Natural killer cell (primary cell): Measurements from ENCODE around the gene DLGAP4. TPM values are rescaled to one million over a fixed set of nuclear protein-coding genes. Genes with fewer than 3 reads are reported as not detected.

Experiments
- ATAC-seq, 3 donors: fragments of 150-1000 bp in 2 of 3; fragments of 200-7000 bp in 1 of 3; cut with Tn5 transposase; 1 replicate in 1 of 3; 2 replicates in 2 of 3; pipeline ENCODE4 v1.10.0; 2021; ENCODE audit warnings: mild to moderate bottlenecking in 2 of 3, moderate library complexity in 2 of 3
- DNase-seq, 2 donors: peaks; one replicate each; pipeline versions ENCODE4 v3.0.0 to v3.0.0-alpha.2; 2013 to 2021; ENCODE audit warnings: mixed read lengths in 1 of 2
- H3K27ac ChIP-seq: one replicate; pipeline ENCODE4 v1.5.1; 2013; ENCODE audit warnings: mild to moderate bottlenecking, low read length
- H3K27me3 ChIP-seq: one replicate; pipeline ENCODE4 v1.6.1; 2013; ENCODE audit warnings: low read length; ENCODE audit not compliant: control insufficient read depth, insufficient read depth
- H3K36me3 ChIP-seq: one replicate; pipeline ENCODE4 v1.6.1; 2013; ENCODE audit warnings: low read length; ENCODE audit not compliant: control insufficient read depth, insufficient read depth
- H3K4me1 ChIP-seq: one replicate; pipeline ENCODE4 v1.6.1; 2013; ENCODE audit warnings: low read length; ENCODE audit not compliant: control insufficient read depth, insufficient read depth
- H3K4me3 ChIP-seq: one replicate; pipeline ENCODE4 v1.5.1; 2013; ENCODE audit warnings: low read length
- H3K9me3 ChIP-seq: one replicate; pipeline ENCODE4 v1.6.1; 2013; ENCODE audit warnings: low read length; ENCODE audit not compliant: control insufficient read depth, insufficient read depth
- H3K27ac Mint-ChIP-seq, 2 donors: one replicate each; pipeline ENCODE4 v1.8.0; 2022; ENCODE audit warnings: mild to moderate bottlenecking in 2 of 2, mixed read lengths in 2 of 2, moderate library complexity in 1 of 2
- H3K27me3 Mint-ChIP-seq, 2 donors: one replicate each; pipeline ENCODE4 v1.8.0; 2022; ENCODE audit warnings: low read depth in 2 of 2, mixed read lengths in 2 of 2
- H3K36me3 Mint-ChIP-seq: one replicate; pipeline ENCODE4 v1.8.0; 2022; ENCODE audit warnings: mixed read lengths
- H3K4me1 Mint-ChIP-seq, 2 donors: one replicate each; pipeline ENCODE4 v1.8.0; 2022; ENCODE audit warnings: mixed read lengths in 2 of 2
- H3K4me3 Mint-ChIP-seq: one replicate; pipeline ENCODE4 v1.8.0; 2022; ENCODE audit warnings: mild to moderate bottlenecking, moderate library complexity, mixed read lengths
- H3K9me3 Mint-ChIP-seq, 2 donors: one replicate each; pipeline ENCODE4 v1.8.0; 2022; ENCODE audit warnings: mixed read lengths in 2 of 2
- CTCF ChIP-seq: fragments of 200-600 bp; IDR thresholded peaks from one replicate; pipeline ENCODE4 v1.8.0; 2022; ENCODE audit warnings: antibody characterized with exemption
- WGBS: methylation state at CpG from one replicate; pipeline ENCODE4 v1.1.7; 2013; ENCODE audit warnings: missing lambda C conversion rate; ENCODE audit not compliant: insufficient coverage; 5-methylcytosine and 5-hydroxymethylcytosine counted together
- intact Hi-C: fragments of 100-400 bp; cut with micrococcal nuclease; formaldehyde crosslinking; loops from one replicate; pipeline ENCODE4 v1.14.2; 2022
- total RNA-seq, 4 donors: library from RNA; stranded (reverse); fragments of 120-200 nt in 1 of 4; gene quantifications; one replicate each; pipeline versions ENCODE4 v1.2.3 to v1.2.4, GENCODE V29; 2013 to 2022

Gene DLGAP4
- total RNA-seq, 3 donors from 2014 or later (not counting 1 experiment from before 2014, with no cell fraction given), result 47.9 to 51.6 (median 51.2) TPM

GRCh38 chr20:36334281-36335205 lies 28.4 kb downstream of the DLGAP4 start:
- Mint-ChIP-seq H3K27ac (no peak overlapping the region), H3K27me3 (peaks cover 30 to 38% of the 10 kb centered on the region in 2 donors)
- WGBS, result 74% methylated on average over 19 of the region's 20 CpGs

GRCh38 chr20:36335206-36335870 lies 29.2 kb downstream of the DLGAP4 start:
- no peaks in the 10 kb centered on the region for H3K4me1 Mint-ChIP-seq
- Histone ChIP-seq H3K27ac (no peak overlapping the region), H3K27me3 (no peaks in the 10 kb centered on the region), H3K4me1 (no peaks in the 10 kb centered on the region), H3K36me3 (no peaks in the 10 kb centered on the region), H3K4me3 (no peak overlapping the region), H3K9me3 (no peaks in the 10 kb centered on the region)
- intact Hi-C loops, result no loop called here
- 89% methylated on average over 12 of the region's 12 CpGs for WGBS
- TF ChIP-seq CTCF, result no peak
- ATAC-seq, result no peak
- H3K4me3 Mint-ChIP-seq, result no peak overlapping the region
- no peaks in the 10 kb centered on the region for H3K36me3 Mint-ChIP-seq
- H3K9me3 Mint-ChIP-seq, result no peaks in the 10 kb centered on the region
- DNase-seq, result no peak
- peaks cover 30 to 38% of the 10 kb centered on the region in 2 donors for H3K27me3 Mint-ChIP-seq
- H3K27ac Mint-ChIP-seq, result no peak overlapping the region

More at GRCh38 chr20:36334281-36335205, 28.4 kb downstream of the DLGAP4 start:
- Histone ChIP-seq H3K27ac (no peak overlapping the region), H3K36me3 (no peaks in the 10 kb centered on the region), H3K27me3 (no peaks in the 10 kb centered on the region), H3K9me3 (no peaks in the 10 kb centered on the region), H3K4me3 (no peak overlapping the region), H3K4me1 (no peaks in the 10 kb centered on the region)
- TF ChIP-seq CTCF, result no peak
- Mint-ChIP-seq H3K4me3 (no peak overlapping the region), H3K9me3 (no peaks in the 10 kb centered on the region), H3K4me1 (no peaks in the 10 kb centered on the region), H3K36me3 (no peaks in the 10 kb centered on the region)
- no peak for DNase-seq
- intact Hi-C loops, result no loop called here
- ATAC-seq, result no peak

- no peak for TF ChIP-seq CTCF
- WGBS, result 80% methylated on average over 4 of the region's 4 CpGs
- intact Hi-C loops, result no loop called here
- ATAC-seq (no peak), DNase-seq (no peak)
- Mint-ChIP-seq H3K9me3 (no peaks in the 10 kb centered on the region), H3K36me3 (no peaks in the 10 kb centered on the region), H3K27ac (no peak overlapping the region), H3K4me1 (no peaks in the 10 kb centered on the region), H3K27me3 (peaks cover 30 to 38% of the 10 kb centered on the region in 2 donors), H3K4me3 (no peak overlapping the region)
- Histone ChIP-seq H3K9me3 (no peaks in the 10 kb centered on the region), H3K4me1 (no peaks in the 10 kb centered on the region), H3K36me3 (no peaks in the 10 kb centered on the region), H3K4me3 (no peak overlapping the region), H3K27ac (no peak overlapping the region), H3K27me3 (no peaks in the 10 kb centered on the region)
These were observed 30.1 kb downstream of the DLGAP4 start for GRCh38 chr20:36336204-36336603.
